T-helper 1 cell treated with Interleukin-12 subunit alpha and Interleukin-12 subunit beta and Interleukin-4 antibody, amounts not matched to agents 30 ng/mL and 1 ng/mL, for 36 hours (primary cell): ENCODE results near the gene ANXA6. TPM values are rescaled to one million over a fixed set of nuclear protein-coding genes. Genes with fewer than 3 reads are reported as not detected.
"Not testable (repeated sequence)": the region's sequence is repeated elsewhere in the genome, so short reads cannot be mapped to it uniquely, and the experiment has no call there.

Experiments used
- intact Hi-C: fragments of 100-400 bp; cut with micrococcal nuclease; formaldehyde crosslinking; loops from one replicate; pipeline ENCODE4 v1.15.1; 2024
- total RNA-seq: library from RNA; stranded (reverse); gene quantifications from 2 replicates; pipeline ENCODE4 v1.2.3, GENCODE V29; 2022

The ANXA6 gene
- total RNA-seq, 1 donor from 2014 or later: 470 TPM

DNA sequence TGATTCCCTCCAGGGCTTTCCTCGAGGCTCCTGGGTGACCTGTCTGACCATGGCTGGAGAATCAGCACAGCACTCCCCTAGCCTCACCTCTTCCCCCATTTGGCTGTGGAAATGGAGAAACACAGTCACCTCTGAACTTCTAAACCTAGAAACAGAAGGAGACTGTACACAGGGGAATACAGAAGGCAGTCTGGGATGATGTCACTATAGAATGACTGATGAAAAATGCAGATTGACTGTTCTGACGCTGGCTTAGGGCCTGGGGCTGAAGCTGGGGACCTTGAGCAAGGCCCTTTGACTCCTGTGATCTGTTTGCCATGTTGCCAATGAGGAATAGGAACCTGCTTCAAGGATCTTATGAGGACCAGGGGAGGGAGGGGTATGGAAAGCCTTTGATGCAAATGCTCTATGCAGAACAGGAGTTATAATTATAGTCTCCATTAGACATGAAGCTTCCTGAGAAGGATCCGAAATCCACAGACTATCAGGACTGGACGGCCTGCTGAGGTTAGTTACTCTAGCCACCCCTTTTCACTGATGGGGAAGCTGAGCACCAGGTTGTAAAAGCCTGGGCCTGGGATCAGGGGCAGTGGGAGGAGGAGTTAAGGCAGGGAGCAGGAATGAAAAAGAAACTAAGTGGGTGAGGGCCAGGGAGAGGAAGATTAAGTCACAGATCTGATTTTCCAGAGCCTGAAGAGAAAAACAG, 24.4 kb upstream of the ANXA6 start:
- intact Hi-C loops: no loop called here

DNA sequence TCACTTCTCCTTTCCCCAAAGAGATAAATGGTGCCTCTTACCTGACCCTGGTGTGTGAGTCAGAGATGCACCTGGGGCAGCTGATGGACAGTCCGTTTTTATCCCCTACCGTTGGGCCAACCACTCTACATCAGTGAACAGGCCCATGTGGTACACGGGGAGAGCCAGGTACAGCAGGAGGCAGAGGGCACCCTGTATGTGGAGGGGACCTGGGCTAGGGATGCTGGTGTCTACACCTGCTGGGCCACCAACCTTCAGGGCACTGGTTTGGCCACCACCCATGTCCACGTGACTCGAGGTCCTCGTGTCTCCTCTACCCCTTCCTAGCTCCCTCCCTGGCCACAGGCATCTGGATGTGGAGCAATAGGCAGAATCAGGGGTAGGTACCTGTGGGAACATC, 22.7 kb upstream of the ANXA6 start:
- intact Hi-C loops: no loop called here

DNA sequence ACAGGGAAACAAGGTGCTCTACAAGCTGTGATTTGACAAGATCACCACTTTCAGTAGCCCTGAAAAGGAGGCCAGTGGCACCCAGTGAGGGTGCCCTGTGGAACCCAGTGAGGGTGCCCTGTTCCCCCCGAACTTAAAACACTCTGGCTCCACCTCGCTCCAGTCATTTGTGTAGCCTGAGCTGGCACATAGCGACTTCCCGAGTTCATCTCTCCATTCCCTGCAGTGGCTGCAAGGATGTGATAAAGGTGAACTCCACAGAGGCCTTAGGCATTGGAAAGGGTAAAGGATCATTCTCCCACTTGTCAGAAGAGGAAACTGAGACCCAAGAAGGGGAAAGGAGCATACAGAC, 21.9 kb upstream of the ANXA6 start:
- intact Hi-C loops: no loop called here

DNA sequence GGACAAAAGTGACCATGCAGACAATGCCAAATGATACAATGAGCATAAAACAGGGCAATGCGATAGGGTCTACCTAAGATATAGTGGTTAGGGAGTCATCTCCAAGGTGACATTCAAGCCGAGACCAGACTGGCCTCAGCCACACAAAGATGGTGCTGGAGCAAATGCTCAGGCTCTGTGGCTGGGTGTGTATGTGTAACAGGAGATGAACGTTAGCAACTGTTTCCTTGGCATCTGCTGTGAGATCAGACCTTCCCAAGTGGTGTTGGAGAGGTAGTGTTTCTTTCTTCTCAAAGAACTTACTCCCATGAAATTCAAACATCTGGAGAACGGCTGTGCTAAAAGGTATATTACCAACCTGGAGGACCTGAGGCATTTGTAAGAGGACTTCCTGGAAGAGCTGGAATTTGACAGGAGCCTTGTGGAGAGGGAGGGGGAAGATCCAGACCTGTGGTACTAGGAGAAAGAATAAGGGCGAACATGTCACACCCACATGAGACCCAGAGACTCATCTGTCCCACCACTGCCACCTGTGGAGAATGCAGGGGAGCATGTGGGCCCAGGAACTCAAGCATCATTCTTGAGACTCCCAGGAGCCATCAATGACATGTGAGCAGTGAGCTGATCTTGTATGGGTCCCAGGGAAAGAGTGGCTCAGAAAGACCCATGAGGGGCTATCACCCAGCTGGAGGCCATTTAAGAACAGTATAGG, 21.4 kb upstream of the ANXA6 start:
- intact Hi-C loops: no loop called here

DNA sequence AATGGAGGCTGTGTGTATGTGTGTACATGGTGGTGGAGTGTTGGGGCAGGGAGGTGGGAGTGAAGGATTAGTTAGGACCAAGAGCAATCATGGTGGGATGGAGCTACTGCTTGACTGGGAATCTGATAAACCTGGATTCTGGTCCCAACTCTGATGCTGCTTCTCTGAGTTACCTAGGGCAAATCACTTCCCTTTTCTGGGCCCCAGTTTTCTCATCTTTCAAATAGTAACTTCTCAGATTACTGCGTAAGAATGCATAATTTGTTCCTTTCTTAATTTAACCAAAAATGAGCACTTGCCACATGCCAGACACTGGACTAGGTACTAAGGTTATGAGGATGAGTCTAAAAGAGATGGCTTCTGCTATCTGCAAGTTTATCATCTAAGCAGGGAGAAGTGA, 20.8 kb upstream of the ANXA6 start:
- intact Hi-C loops: no loop called here

DNA sequence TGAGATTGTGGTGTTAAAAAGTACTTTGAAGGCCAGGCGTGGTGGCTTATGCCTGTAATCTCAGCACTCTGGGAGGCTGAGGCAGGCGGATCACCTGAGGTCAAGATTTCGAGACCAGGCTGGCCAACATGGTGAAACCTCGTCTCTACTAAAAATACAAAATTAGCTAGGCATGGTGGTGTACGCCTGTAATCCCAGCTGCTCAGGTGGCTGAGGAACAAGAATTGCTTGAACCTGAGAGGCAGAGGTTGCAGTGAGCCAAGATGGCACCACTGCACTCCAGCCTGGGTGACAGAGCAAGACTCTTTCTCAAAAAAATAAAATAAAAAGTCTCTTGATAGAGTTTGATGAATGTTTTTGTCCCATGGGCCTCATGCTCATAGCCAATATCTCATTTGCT, 18.7 kb upstream of the ANXA6 start:
- intact Hi-C loops: not testable (repeated sequence)

DNA sequence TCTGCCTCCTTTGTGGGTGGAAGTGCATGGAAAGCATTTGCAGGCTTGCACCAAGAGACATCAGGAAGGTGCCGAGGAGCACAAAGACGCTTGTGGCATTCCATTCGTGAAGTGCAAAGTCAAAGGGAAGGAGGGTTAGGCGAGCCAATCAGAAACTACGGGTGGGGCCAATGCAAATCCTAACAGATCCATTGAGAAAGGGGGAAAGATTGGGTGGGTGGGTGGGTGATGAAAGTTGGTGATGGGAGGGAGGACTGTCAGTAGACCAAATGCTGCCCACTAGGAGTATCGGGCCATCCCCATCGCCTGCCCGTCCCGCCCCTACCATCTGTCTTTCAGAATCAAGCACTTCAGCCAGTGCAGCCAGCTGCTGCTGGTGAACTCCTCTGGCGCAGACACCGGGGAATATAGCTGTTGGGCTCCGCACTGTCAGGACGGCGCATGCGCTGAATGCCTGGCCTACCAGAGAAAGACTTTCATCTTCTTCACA, 17.1 kb upstream of the ANXA6 start:
- intact Hi-C loops: no loop called here

DNA sequence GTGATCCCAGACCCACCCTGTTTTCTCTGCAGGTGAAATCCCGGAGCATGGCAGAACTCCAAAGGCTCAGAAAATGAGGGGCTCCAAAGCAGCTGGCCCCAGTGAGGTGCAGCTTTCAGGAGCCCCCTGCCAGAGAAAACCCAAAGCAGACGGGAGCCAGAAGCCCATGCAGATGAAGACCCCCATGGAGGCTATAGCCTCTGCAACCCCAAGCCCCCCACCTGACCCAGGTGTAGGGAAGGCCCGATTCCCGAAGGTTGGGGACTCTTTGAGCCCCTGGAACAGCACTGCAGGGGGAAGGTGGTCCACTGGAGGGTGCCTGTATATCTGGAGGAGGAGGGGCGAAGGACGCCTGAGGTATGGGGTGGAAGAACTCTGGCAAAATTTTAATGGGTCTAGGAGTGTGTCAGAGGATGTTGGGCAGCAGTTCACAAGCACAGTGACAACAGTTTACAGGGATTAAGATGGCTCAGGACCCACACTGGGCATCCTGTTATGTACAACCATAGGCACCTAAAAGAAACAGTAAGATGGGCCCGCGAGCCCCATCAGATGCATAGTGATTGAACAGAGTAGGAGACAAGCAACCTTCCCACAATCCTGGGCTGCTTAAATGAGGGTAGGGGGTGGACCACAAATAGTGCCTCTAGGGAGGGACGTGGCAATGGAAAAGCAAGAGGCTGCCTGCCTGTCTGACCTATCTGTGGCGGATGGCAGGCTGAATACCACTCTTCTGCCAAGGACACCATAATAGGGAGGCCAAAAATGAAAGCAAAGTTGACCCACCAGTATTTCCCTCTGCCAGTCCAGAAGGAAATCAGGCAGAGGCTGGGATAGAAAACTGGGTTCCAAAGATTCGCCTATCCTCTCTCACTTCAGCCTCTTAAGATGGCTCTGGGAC, 16.4 kb upstream of the ANXA6 start:
- intact Hi-C loops: no loop called here

DNA sequence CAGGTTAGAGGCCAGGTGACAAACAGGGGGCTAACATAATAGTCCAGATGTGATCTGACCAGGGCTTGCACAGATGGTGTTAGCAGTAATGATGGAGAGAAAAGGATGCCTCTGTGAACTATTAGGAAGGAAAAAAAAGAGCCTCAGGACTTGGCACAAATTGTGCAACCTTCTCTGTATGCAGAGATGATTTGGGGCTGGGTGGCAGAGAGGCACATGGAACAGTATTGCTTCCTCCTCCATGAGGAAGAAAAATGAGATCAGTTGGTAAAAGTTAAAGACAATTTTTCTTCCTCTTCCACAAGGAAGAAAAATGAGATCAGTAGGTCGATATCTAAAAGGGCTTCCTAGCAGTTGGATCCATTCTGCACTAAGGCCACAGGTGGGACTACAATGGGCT, 13.9 kb upstream of the ANXA6 start:
- intact Hi-C loops: no loop called here

DNA sequence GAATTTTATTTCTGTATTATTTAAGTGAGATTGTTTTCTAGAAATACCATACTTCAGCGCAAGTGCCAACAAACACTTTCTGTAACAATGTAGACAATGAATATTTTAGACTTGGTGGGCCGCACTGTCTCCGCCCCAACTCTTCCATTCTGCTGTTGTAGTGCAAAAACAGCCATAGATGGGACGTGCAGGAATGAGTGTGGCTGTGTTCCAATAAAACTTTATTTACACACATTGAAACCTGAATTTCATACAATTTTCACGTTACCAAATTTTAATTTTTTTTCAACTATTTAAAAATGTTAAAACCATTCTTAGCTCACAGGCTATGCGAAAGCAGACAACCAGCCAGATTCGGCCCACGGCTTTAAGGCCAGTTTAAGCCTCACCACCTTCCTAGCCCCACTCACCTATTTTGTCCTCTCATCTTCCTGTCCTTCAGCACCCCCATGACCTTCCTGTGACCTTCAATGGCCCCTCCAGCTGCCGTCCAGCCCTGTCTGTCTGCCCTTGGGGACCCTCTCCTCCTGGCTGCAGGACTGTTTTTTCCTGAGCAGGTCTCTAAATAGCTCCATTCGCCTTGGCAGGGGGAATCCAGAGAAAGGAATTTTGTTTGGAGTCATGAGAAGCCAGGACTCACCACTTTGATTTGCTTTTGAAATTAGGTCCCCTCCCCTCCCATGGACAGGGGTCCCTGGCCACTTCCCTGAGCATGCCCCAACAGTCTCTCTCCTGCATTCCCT, 11.2 kb upstream of the ANXA6 start:
- intact Hi-C loops: loop anchor here (5.0 kb wide), 1 partner anchor 149 kb away; no protein-coding TSS in a partner anchor

DNA sequence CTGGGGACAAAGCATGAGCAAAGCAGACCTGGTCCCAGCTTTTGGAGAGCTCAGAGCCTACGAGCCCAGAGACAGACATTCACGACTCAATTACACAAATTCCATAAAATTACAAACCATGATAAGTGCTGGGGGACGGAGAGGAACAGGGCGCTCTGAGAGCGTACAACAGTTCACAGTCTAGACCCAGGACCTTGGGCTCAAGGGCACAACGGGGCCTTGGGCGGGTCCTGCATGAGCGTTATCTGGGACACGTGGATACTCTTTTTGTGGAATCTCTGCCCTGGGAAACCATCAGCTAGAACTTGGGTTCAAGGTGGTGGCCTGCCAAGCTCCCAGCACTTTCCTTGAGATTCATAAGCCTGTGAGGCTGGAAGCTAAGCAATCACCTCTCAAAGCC, 9.4 kb upstream of the ANXA6 start:
- intact Hi-C loops: loop anchor here (5.0 kb wide), 1 partner anchor 150 kb away; no protein-coding TSS in a partner anchor

DNA sequence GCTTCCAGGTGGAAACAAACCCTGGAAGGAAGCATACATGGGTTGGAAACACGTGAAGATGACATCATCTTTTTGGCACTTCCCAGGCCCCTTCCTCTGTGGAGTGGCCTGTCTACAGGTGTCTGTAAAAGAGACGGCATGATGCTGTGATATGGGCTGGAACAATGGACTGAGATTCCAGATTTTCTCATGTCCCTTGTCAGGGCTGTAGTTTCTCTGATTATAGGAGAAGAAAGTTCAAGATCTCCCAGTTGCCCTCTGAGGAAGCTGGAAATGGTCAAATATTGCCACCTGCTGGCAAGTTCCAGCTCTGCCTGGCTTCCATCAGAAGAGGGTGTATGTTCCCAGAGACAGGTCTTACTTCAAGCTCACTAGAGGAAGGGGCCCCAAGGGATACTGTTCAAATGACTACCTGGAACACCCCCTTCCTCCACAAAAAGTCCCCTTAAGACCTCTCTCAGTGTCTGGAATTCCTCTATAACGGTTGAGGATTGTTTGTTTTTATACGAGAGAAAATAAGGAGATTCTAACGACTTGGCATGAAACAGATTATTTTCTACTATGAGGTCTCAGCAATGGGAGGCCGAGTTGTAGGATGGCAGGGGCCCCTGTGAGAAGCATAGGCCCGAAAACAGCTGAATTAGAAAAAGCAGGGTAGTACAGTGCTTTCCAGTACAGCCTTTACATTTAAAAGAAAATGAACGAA, 7.3 kb upstream of the ANXA6 start:
- intact Hi-C loops: loop anchor here (1.0 to 5.0 kb wide), 11 partner anchors 8 to 464 kb away; partner anchors contain the start of genes ANXA6, RBM22 and TNIP1

DNA sequence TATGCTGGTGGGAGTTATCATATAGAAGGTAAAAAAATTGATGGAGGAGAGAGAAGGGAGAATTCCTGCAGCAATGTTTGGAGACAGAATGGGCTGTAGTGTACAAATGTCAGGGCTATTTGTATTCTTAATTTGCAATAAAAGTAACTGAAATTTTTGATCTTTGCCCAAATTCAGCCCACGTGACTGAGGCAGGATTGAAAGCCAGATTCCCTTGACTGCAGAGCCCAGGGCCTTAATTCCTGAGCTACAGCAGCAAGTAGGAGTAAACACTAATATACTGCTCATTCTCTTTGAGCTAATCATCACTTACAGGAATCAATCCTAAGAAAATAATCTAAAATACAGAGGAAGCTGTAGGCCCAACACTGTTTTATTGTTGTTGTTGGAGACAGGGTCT, 5.2 kb upstream of the ANXA6 start:
- intact Hi-C loops: no loop called here

DNA sequence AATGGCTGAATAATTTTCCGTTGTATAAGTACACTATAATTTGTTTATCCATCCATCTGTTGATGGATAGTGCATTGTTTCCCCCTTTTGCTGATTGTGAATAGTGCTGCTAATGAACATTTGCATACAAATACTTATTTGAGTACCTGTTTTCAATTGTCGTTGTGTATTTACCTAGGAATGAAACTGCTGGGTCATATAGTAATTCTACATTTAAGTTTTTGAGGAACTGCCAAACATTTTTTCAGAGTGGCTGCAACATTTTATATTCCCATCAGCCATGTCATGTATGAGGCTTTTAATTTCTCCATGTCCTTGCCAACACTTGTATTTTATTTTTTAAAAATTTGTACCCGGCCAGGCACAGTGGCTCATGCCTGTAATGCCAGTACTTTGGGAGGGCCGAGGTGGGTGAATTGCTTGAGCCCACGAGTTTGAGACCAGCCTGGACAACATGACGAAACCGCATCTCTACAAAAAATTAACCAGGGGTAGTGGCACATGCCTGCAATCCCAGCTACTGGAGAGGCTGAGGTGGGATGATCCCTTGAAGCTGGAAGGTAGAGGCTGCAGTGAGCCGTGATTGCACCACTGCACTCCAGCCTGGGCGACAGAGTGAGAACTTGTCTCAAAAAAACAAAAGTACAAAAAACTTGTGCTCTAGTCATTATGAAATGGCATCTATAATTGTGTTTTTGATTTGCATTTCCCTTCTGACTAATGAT, 2.2 kb upstream of the ANXA6 start:
- intact Hi-C loops: loop anchor here (10.0 kb wide), 2 partner anchors 285 to 1605 kb away; partner anchors contain the start of genes CSNK1A1 and SLC36A1

DNA sequence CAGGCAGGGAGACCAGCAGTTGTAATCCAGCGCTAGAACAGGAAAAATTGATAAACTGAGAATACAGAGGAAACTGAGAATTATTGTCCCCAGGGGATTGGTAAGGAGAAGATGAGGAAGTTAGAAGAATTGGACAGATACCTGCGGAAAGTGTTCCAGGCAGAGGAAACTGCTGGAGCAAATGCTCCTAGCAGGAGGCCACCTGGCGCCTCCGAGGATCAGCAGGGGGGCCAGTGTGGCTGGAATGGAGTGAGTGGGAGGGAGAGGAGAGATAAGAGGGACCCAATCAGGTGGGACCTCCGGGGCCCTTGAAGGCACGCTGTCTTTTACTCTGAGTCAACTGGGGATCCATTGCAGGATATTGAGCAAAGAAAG, 695 bp upstream of the ANXA6 start:
- intact Hi-C loops: loop anchor here (1.0 to 10.0 kb wide), 3 partner anchors 8 to 1603 kb away; partner anchors contain the start of genes CSNK1A1 and SLC36A1

DNA sequence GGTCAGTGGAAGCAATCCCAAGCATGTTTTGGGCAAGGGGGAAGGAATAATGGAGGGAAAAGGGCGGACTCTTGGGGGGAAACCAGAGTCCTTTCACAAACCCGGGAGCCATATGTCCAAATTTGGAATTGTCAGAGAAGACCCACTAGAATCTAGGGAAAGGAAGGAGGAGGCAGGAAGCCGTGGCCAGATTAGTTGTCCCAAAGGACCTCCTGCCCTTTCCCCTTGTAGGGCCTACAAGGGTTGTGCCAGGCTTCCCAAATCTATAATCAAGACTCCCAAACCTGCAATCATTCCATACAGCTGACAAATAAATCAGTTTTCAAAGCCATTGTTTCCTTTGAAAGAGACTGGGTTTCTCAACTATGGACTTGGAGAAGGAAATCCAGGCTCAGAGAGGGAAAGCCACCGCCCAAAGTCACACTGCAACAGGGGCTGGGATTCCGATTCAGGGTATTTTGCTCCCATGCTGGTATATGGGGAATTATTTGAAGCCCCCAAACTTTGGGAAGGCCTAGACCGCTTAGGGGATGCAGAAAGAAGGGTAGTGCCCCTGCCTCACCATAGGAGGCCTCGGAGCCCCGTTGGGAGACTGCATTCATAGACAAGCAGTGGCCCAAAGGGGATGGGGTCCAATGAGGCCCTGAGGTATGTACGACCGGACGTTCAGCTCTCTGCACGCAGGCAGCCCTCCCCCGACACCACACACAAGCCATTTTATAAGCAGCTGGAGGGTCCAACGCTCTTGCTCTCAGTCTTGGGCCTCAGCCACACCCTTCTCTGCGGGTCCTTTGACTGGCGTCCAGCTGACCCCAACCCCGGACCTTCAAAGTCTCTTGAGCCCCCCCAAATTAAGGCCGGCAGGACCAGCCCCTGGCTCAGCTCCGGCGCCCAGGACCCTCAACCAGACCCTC, 815 bp downstream of the ANXA6 start:
- intact Hi-C loops: loop anchor here (1.0 to 10.0 kb wide), 11 partner anchors 9 to 1602 kb away; partner anchors contain the start of genes CSNK1A1, DCTN4, RBM22 and SLC36A1

DNA sequence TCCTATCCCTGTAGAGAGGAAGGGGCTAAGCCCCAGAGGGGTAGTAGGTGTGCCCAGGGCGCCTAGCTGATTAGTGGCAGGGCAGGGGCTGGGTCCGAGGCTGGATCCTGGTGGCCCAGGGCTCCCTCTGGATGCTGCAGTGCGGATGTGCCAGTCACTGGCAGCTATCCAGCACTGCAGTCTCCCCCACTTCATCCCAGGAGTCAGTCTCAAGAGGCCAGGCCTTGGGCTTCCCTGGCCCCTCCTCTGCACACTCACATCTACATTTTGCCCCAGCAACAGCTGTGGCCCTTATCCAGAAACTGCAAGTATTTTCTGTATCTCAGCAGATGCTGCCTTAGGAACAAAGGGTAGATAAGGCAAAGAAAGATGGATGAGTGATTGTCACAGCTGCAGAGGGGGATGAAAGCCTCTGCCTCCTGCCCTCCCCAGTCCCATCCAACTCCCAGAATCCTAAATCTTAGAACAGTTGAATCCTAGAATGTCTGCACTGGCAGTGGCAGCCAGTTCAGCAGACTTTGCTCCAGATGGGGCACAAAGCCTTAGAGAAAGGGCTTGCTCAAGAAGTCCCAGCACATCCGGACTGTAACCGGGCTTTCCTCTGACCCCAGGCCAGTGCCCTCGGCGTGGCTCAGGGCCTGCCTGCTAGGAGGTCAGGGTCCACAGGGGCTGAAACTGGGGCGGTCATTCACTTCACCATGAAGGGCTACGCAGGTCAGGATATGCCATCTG, 1.6 kb downstream of the ANXA6 start:
- intact Hi-C loops: loop anchor here (1.0 to 10.0 kb wide), 9 partner anchors 15 to 1601 kb away; partner anchors contain the start of genes CD74, CSNK1A1, DCTN4 and RBM22
